Right lobe of liver (tissue), 6 donors: ENCODE results near the gene PGAP3. TPM values are rescaled to one million over a fixed set of nuclear protein-coding genes. Genes with fewer than 3 reads are reported as not detected.

Source experiments
- ATAC-seq, 4 donors: fragments of 200-7000 bp; cut with Tn5 transposase; one replicate each; pipeline ENCODE4 v1.9.1; 2020; ENCODE audit warnings: mild to moderate bottlenecking in 4 of 4, moderate library complexity in 4 of 4
- DNase-seq, 3 donors: peaks; one replicate each; pipeline ENCODE4 v3.0.0-alpha.2; 2020
- H3K27ac ChIP-seq, 3 donors: fragments of 200-600 bp; one replicate each; pipeline ENCODE4 v1.8.0; 2022
- H3K27me3 ChIP-seq, 2 donors: fragments of 200-600 bp; one replicate each; pipeline ENCODE4 v1.8.0; 2022
- H3K36me3 ChIP-seq, 4 donors: fragments of 200-600 bp; sonication (generic) in 1 of 4; one replicate each; pipeline versions ENCODE4 v1.5.1 to v1.8.0; 2017 to 2022; ENCODE audit warnings: control low read depth in 1 of 4
- H3K4me1 ChIP-seq, 4 donors: fragments of 200-600 bp; sonication (generic) in 1 of 4; one replicate each; pipeline versions ENCODE4 v1.5.1 to v1.8.0; 2017 to 2022; ENCODE audit warnings: control low read depth in 1 of 4
- H3K4me3 ChIP-seq, 3 donors: fragments of 200-600 bp; one replicate each; pipeline ENCODE4 v1.8.0; 2022
- H3K9me3 ChIP-seq, 4 donors: fragments of 200-600 bp; sonication (generic) in 1 of 4; one replicate each; pipeline versions ENCODE4 v1.5.1 to v1.8.0; 2017 to 2022; ENCODE audit warnings: control low read depth in 1 of 4
- CTCF ChIP-seq, 4 donors: fragments of 200-600 bp in 3 of 4; fragments of 450-650 bp in 1 of 4; IDR thresholded peaks; one replicate each; pipeline versions ENCODE4 v1.5.1 to v1.8.0; 2016 to 2022; ENCODE audit warnings: antibody characterized with exemption in 4 of 4, mild to moderate bottlenecking in 2 of 4
- POLR2A ChIP-seq: fragments of 450-650 bp; IDR thresholded peaks from one replicate; pipeline ENCODE4 v1.6.1; 2017; ENCODE audit warnings: antibody characterized with exemption, mild to moderate bottlenecking
- WGBS: methylation state at CpG from one replicate; pipeline ENCODE4 v1.1.6; 2018; ENCODE audit warnings: low coverage, low lambda C conversion rate; ENCODE audit not compliant: insufficient coverage; ENCODE audit errors: missing lambda C conversion rate; 5-methylcytosine and 5-hydroxymethylcytosine counted together
- intact Hi-C, 2 donors: fragments of 100-400 bp; cut with DNase I; formaldehyde crosslinking; loops; one replicate each; pipeline versions ENCODE4 v1.11.2 to v1.14.1; 2022
- total RNA-seq, 6 experiments: library from RNA; depleted of rRNA in 2 of 6; stranded (reverse); fragments of >200 nt in 2 of 6; fragmentation: NEBNext Ultra II Directional in 3 of 6; extraction: Animal tissue kit (Norgen Biotek cat#: 25700) in 3 of 6; gene quantifications; one replicate each; pipeline versions ENCODE4 v1.1.0 to v1.2.4, GENCODE V29; 2016 to 2023
- donor health status: DM: no; HTN: yes; CAD: no.
- donor health status: DM: no; HTN: no; CAD: no.
- donor health status: DM: no; HTN: no; CAD: no.
- donor health status: DM: no; HTN: yes; CAD: no.
- donor health status: DM: no; HTN: yes; CAD: no.

Gene PGAP3
- total RNA-seq, 6 experiments from 2014 or later, result 9.7 to 25.7 (median 18.3) TPM

GRCh38 chr17:39735882-39736281, 48.0 kb upstream of the PGAP3 start:
- H3K27ac ChIP-seq, result no peak overlapping the region
- ATAC-seq, result no peak
- H3K27me3 ChIP-seq, result no peaks in the 10 kb centered on the region
- H3K9me3 ChIP-seq, result no peaks in the 10 kb centered on the region
- TF ChIP-seq POLR2A (no peak), CTCF (IDR thresholded peaks at IDR 0.05) (no peak)
- intact Hi-C loops, result no loop called here
- no peak for DNase-seq
- H3K4me3 ChIP-seq, result no peak overlapping the region
- peaks cover 0 to 14% (median 5%) of the 10 kb centered on the region in 4 donors for H3K4me1 ChIP-seq
- WGBS, result 75% methylated on average over 2 of the region's 2 CpGs
- no peaks in the 10 kb centered on the region for H3K36me3 ChIP-seq

GRCh38 chr17:39732586-39732985, 44.7 kb upstream of the PGAP3 start:
- WGBS, result 81% methylated on average over 3 of the region's 3 CpGs

GRCh38 chr17:39730095-39730921, 42.5 kb upstream of the PGAP3 start, which contains the start of gene MIEN1:
Gene MIEN1 (minus strand): TSS chr17:39730532. CDS start chr17:39730495, 37 bp downstream.
- TF ChIP-seq CTCF (IDR thresholded peaks at IDR 0.05), result peak; percentile 86 to 97 (median 91)
- TF ChIP-seq POLR2A, result peak; percentile 80
- Histone ChIP-seq H3K9me3 (no peaks in the 10 kb centered on the region), H3K4me3 (peak within 1 kb of the TSS; percentile 56 to 93 (median 74)), H3K4me1 (peaks cover 0 to 8% (median 3%) of the 10 kb centered on the region in 4 donors), H3K27ac (peak within 1 kb of the TSS; percentile 84 to 91 (median 85)), H3K36me3 (peaks cover 0 to 3% (median 0%) of the 10 kb centered on the region in 4 donors), H3K27me3 (no peaks in the 10 kb centered on the region)
- WGBS, result under 1% methylated on average over 25 of the region's 65 CpGs
- intact Hi-C loops, result no loop called here
- DNase-seq, result peak; percentile 93 to 94 (median 93)
- peak; percentile 97 to 100 (median 98) for ATAC-seq

More at GRCh38 chr17:39732586-39732985, 44.7 kb upstream of the PGAP3 start:
- TF ChIP-seq CTCF (IDR thresholded peaks at IDR 0.05), result no peak
- TF ChIP-seq POLR2A, result no peak
- no peak overlapping the region for H3K27ac ChIP-seq
- H3K4me1 ChIP-seq, result peaks cover 0 to 11% (median 3%) of the 10 kb centered on the region in 4 donors
- no peak overlapping the region for H3K4me3 ChIP-seq
- DNase-seq (no peak), ATAC-seq (no peak)
- intact Hi-C loops, result no loop called here
- no peaks in the 10 kb centered on the region for H3K9me3 ChIP-seq
- no peaks in the 10 kb centered on the region for H3K27me3 ChIP-seq
- peaks cover 0 to 3% (median 0%) of the 10 kb centered on the region in 4 donors for H3K36me3 ChIP-seq

GRCh38 chr17:39729280-39729851, 41.5 kb upstream of the PGAP3 start:
- intact Hi-C loops, result loop anchor here in 1 of 2 donors (5.0 kb wide), 1 partner anchor 57 kb away; no protein-coding TSS in a partner anchor
- WGBS, result 79% methylated on average over 2 of the region's 6 CpGs
- peak overlapping the region; percentile 56 to 93 (median 74) for H3K4me3 ChIP-seq
- H3K27me3 ChIP-seq, result no peaks in the 10 kb centered on the region
- H3K9me3 ChIP-seq, result no peaks in the 10 kb centered on the region
- peak overlapping the region in 1 of 3 donors; percentile 91 for H3K27ac ChIP-seq
- ATAC-seq (no peak), DNase-seq (no peak)
- H3K4me1 ChIP-seq, result peaks cover 0 to 8% (median 3%) of the 10 kb centered on the region in 4 donors
- H3K36me3 ChIP-seq, result peaks cover 0 to 3% (median 0%) of the 10 kb centered on the region in 4 donors
- no peak for TF ChIP-seq POLR2A
- TF ChIP-seq CTCF (IDR thresholded peaks at IDR 0.05), result no peak
